PC-3 (cell line): Measurements from ENCODE around the gene RASGRP3. TPM values are rescaled to one million over a fixed set of nuclear protein-coding genes. Genes with fewer than 3 reads are reported as not detected.

ENCODE experiments used
- ATAC-seq: fragments of 200-7000 bp; cut with Tn5 transposase; 2 replicates; pipeline ENCODE4 v1.9.1; 2020; ENCODE audit warnings: mild to moderate bottlenecking, moderate library complexity
- Bru-seq: library from RNA; stranded (reverse); fragments of 400-500 nt; gene quantifications from one replicate; lab custom pipeline; 2021; lab: Mats Ljungman, UMichigan
- BruChase-seq, 2 experiments: library from RNA; stranded (reverse); fragments of 400-500 nt; gene quantifications; one replicate each; lab custom pipeline; 2021; lab: Mats Ljungman, UMichigan
- BruUV-seq: library from RNA; stranded (reverse); fragments of 400-500 nt; replicated peaks from 2 replicates; lab custom pipeline; 2021; lab: Mats Ljungman, UMichigan
- CTCF ChIA-PET: fragments of 300-600 bp; sonication (Branson Sonifier 250); formaldehyde crosslinking; loops from one replicate; lab custom pipeline; 2022; ENCODE audit warnings: antibody characterized with exemption; lab: Charles Lee
- POLR2A ChIA-PET: fragments of 300-600 bp; sonication (Branson Sonifier 250); formaldehyde crosslinking; loops from one replicate; lab custom pipeline; 2022; ENCODE audit warnings: antibody characterized with exemption; ENCODE audit not compliant: unreplicated experiment; lab: Charles Lee
- DNase-seq: peaks from one replicate; pipeline ENCODE4 v3.0.0-alpha.2; 2015
- H2AFZ ChIP-seq: fragments of 300-600 bp; sonication (generic); 2 replicates; pipeline ENCODE4 v1.6.0; 2016; ENCODE audit warnings: antibody characterized with exemption, low read length
- H3F3A ChIP-seq: fragments of 300-600 bp; sonication (generic); one replicate; pipeline ENCODE4 v1.6.0; 2017; ENCODE audit warnings: antibody characterized with exemption, low read length, control low read depth, mild to moderate bottlenecking; ENCODE audit not compliant: unreplicated experiment
- H3K27ac ChIP-seq: fragments of 300-600 bp; sonication (generic); 2 replicates; pipeline ENCODE4 v1.5.1; 2016; ENCODE audit warnings: mild to moderate bottlenecking, low read length
- H3K27me3 ChIP-seq: fragments of 300-600 bp; sonication (generic); 2 replicates; pipeline ENCODE4 v1.6.1; 2016; ENCODE audit warnings: low read length, mixed read lengths
- H3K36me3 ChIP-seq: fragments of 300-600 bp; sonication (generic); 2 replicates; pipeline ENCODE4 v1.6.1; 2016; ENCODE audit warnings: low read depth, mixed run types, low read length, mixed read lengths
- H3K4me1 ChIP-seq: fragments of 300-600 bp; sonication (generic); 2 replicates; pipeline ENCODE4 v1.5.1; 2016; ENCODE audit warnings: low read length; ENCODE audit not compliant: insufficient read depth
- H3K4me2 ChIP-seq: fragments of 300-600 bp; sonication (generic); 2 replicates; pipeline ENCODE4 v1.6.0; 2016; ENCODE audit warnings: low read length
- H3K4me3 ChIP-seq: fragments of 300-600 bp; sonication (generic); 2 replicates; pipeline ENCODE4 v1.5.1; 2016; ENCODE audit warnings: mild to moderate bottlenecking, low read length, mixed read lengths
- H3K79me2 ChIP-seq: fragments of 300-600 bp; sonication (generic); 2 replicates; pipeline ENCODE4 v1.6.1; 2017; ENCODE audit warnings: low read length, mixed read lengths
- H3K9ac ChIP-seq: fragments of 300-600 bp; sonication (generic); 2 replicates; pipeline ENCODE4 v1.6.0; 2016; ENCODE audit warnings: mild to moderate bottlenecking, low read length
- H3K9me2 ChIP-seq: fragments of 300-600 bp; sonication (generic); replicated peaks from 2 replicates; pipeline ENCODE4 v1.6.1; 2016; ENCODE audit warnings: mixed run types, low read length, mixed read lengths
- H3K9me3 ChIP-seq: fragments of 300-600 bp; sonication (generic); 2 replicates; pipeline ENCODE4 v1.6.1; 2016; ENCODE audit warnings: low read length, mixed read lengths
- H4K20me1 ChIP-seq: fragments of 300-600 bp; sonication (generic); 2 replicates; pipeline ENCODE4 v1.6.1; 2016; ENCODE audit warnings: low read length, mixed read lengths
- EZH2 ChIP-seq: fragments of 300-600 bp; sonication (generic); IDR thresholded peaks from one replicate; pipeline ENCODE4 v1.6.1; 2017; ENCODE audit warnings: antibody characterized with exemption, mild to moderate bottlenecking, low read length; ENCODE audit not compliant: unreplicated experiment
- EZH2phosphoT487 ChIP-seq: fragments of 300-600 bp; sonication (generic); IDR thresholded peaks from 2 replicates; pipeline ENCODE4 v1.6.1; 2018; ENCODE audit warnings: mild to moderate bottlenecking, antibody characterized with exemption, low read length, borderline replicate concordance
- intact Hi-C: fragments of 100-400 bp; cut with micrococcal nuclease; formaldehyde crosslinking; loops from 2 replicates; pipeline ENCODE4 v1.9.0; 2023
- long read RNA-seq: library from polyadenylated mRNA; unstranded; transcript quantifications from one replicate; pipeline ENCODE4 v2.0.0, GENCODE V29; 2021; ENCODE audit not compliant: unreplicated experiment
- total RNA-seq: library from RNA; depleted of rRNA; stranded (reverse); fragments of >200 nt; gene quantifications from 2 replicates; pipeline ENCODE4 v1.2.3, GENCODE V29; 2014; rRNA removed
- TF ChIP-seq, protein P1 (sequence below): fragments of 300-600 bp; sonication (generic); conservative IDR thresholded peaks from 2 replicates; pipeline ENCODE4 v1.5.1; 2017; ENCODE audit warnings: antibody characterized with exemption, low read depth, mild to moderate bottlenecking, low read length

The RASGRP3 gene
- 0.15 and 0.52 TPM in 2 replicates for total RNA-seq
- percentile 29 among the genes with signal in this experiment for Bru-seq, nascent RNA
- percentile 32 among the genes with signal in this experiment for BruChase-seq, experiment 1, labeled RNA remaining after a 6-hour chase
- percentile 36 among the genes with signal in this experiment for BruChase-seq, experiment 2, labeled RNA remaining after a 2-hour chase
- long read RNA-seq, full-length matches to known transcripts = 2 of 3 reads
- long read RNA-seq, partial matches to known transcripts = 0 of 3 reads
- long read RNA-seq, other reads (novel, unspliced or antisense) = 1 of 3 reads

DNA sequence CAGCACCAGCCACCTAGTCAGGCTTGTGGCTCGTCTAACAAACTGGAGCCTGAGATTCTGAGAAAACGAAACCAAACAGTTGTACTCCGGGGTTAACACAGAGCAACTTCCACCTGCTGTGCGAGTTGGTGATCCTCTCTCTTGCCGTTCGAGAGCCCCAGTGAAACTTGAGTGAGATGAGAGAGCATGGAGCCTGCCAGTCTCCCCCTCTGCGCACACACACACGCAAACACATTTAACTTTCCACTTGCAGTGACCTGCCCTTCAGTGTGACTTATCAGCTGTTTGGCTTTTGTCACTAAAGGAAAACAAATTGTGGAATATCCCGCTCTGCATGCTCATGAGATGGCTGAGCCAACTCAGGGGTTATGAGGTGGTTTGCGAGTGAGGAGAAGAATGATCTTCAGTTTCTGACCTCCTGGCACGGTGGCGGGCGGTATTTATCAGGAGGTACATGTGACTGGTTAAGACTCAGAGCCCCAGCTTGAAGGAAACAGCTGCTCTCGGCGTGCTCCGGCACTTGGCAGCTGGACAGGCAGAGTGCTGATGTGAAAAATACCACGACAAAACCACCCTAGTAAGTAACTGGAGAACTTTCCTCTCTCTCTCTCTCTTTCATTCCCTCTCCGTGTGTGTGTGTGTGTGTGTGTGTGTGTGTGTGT is at the start of gene RASGRP3:
Gene RASGRP3, plus strand, starts transcription at position 519 of the 662 bp plus-strand sequence. CDS start 38,488 bp downstream, outside the sequence.
- H3K4me1 ChIP-seq = peaks cover 10% of the 10 kb centered on the region; the same call in 1 of the 2 replicates
- POLR2A ChIA-PET = interaction anchor here (0.8 to 0.9 kb wide), 2 partner anchors 25 to 123 kb away, joined by 3 to 4 read pairs; partner anchors contain the start of gene FAM98A
- no peaks in the 10 kb centered on the region for H3K9me3 ChIP-seq
- ATAC-seq (peak; percentile 84), DNase-seq (peak; percentile 59)
- H3K9me2 ChIP-seq = no peaks in the 10 kb centered on the region
- H3K27me3 ChIP-seq = no peaks in the 10 kb centered on the region
- H3K4me3 ChIP-seq = peak within 1 kb of the TSS; percentile 84
- no peaks in the 10 kb centered on the region for H3K79me2 ChIP-seq
- H3K9ac ChIP-seq = peak within 1 kb of the TSS; percentile 63
- peak within 1 kb of the TSS; percentile 53 for H3K27ac ChIP-seq
- peak within 1 kb of the TSS; percentile 97 for H2AFZ ChIP-seq
- BruUV-seq = TSS peak; percentile 65
- TF ChIP-seq EZH2phosphoT487 = no peak
- no peak for TF ChIP-seq EZH2
- TF ChIP-seq, protein P1, sequence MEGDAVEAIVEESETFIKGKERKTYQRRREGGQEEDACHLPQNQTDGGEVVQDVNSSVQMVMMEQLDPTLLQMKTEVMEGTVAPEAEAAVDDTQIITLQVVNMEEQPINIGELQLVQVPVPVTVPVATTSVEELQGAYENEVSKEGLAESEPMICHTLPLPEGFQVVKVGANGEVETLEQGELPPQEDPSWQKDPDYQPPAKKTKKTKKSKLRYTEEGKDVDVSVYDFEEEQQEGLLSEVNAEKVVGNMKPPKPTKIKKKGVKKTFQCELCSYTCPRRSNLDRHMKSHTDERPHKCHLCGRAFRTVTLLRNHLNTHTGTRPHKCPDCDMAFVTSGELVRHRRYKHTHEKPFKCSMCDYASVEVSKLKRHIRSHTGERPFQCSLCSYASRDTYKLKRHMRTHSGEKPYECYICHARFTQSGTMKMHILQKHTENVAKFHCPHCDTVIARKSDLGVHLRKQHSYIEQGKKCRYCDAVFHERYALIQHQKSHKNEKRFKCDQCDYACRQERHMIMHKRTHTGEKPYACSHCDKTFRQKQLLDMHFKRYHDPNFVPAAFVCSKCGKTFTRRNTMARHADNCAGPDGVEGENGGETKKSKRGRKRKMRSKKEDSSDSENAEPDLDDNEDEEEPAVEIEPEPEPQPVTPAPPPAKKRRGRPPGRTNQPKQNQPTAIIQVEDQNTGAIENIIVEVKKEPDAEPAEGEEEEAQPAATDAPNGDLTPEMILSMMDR = no peak
- peak within 1 kb of the TSS; percentile 94 for H3K4me2 ChIP-seq
- no peaks in the 10 kb centered on the region for H4K20me1 ChIP-seq
- no peaks in the 10 kb centered on the region for H3K36me3 ChIP-seq
- CTCF ChIA-PET = interaction anchor here (0.7 to 1.3 kb wide), 3 partner anchors 38 to 691 kb away, joined by 3 to 8 read pairs (median 5); no protein-coding TSS in a partner anchor
- intact Hi-C loops = loop anchor here (1.0 to 2.0 kb wide), 3 partner anchors 19 to 107 kb away; no protein-coding TSS in a partner anchor
- no peaks in the 10 kb centered on the region for H3F3A ChIP-seq

DNA sequence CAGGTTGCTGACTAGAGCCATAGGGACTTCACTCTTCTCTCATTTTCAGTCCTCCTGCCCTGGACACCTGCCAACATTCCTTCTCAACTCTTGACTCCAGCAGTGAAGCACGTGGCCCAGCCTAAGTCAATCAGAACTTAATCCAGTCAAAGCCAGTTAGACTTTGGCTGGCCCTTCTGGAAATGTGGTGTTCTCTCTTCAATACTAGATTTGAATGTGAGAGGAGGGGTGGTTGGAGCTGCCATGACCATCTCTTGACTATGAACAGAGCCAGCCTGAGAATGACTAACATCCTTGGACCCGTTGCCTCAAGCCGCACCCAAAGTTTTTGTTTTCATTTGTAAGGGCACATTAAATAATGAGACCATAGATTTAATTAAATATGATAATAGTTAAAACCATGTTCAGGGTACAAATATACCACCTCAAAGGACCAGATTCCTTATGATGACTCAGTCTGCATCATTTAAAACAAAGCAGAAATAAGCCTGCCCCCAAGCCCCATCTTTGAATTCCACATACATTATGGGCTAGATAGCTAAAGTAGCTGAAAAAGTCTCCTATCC is 49.7 kb upstream of the RASGRP3 start:
- POLR2A ChIA-PET = no interaction called here
- no peaks in the 10 kb centered on the region for H3K9me3 ChIP-seq
- no peak overlapping the region for H3K4me2 ChIP-seq
- no peak for TF ChIP-seq EZH2
- H3K36me3 ChIP-seq = no peaks in the 10 kb centered on the region
- H3K9ac ChIP-seq = no peak overlapping the region
- BruUV-seq = no TSS peak
- CTCF ChIA-PET = no interaction called here
- intact Hi-C loops = no loop called here
- H3K4me1 ChIP-seq = peaks cover 12% of the 10 kb centered on the region; the same call in 1 of the 2 replicates
- no peak overlapping the region for H2AFZ ChIP-seq
- H3K27ac ChIP-seq = peak overlapping the region; percentile 17; the same call in 1 of the 2 replicates
- no peaks in the 10 kb centered on the region for H3K27me3 ChIP-seq
- no peaks in the 10 kb centered on the region for H4K20me1 ChIP-seq
- no peaks in the 10 kb centered on the region for H3F3A ChIP-seq
- H3K4me3 ChIP-seq = no peak overlapping the region
- DNase-seq (peak; percentile 38), ATAC-seq (peak; percentile 12; the same call in 1 of the 2 replicates)
- H3K9me2 ChIP-seq = no peaks in the 10 kb centered on the region
- no peaks in the 10 kb centered on the region for H3K79me2 ChIP-seq

DNA sequence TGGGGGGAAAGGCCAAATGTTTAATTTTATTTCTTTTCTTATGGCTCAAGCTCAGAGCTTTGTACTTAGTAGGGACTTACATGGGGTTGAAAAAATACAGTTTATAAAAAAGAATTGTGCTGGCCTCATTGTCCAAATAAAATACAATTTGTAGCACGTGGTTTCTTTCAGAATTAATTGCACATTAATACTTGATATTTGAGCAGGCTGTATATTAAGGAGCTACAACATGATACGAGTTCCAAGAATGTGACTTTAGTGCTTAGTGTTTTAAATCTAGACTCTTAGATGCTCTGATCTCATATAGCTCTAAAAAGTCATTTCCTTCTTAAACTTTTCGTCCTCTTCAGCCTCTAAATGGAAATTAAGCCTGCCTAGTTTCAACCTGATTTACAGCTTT is 46.4 kb upstream of the RASGRP3 start:
- Histone ChIP-seq H3K9me3 (no peaks in the 10 kb centered on the region), H3K4me1 (peaks cover 12% of the 10 kb centered on the region; the same call in 1 of the 2 replicates), H3K4me3 (no peak overlapping the region), H2AFZ (no peak overlapping the region), H3K27me3 (no peaks in the 10 kb centered on the region), H3K9me2 (no peaks in the 10 kb centered on the region), H3F3A (no peaks in the 10 kb centered on the region), H3K79me2 (no peaks in the 10 kb centered on the region), H3K9ac (no peak overlapping the region), H3K36me3 (no peaks in the 10 kb centered on the region), H3K4me2 (no peak overlapping the region), H3K27ac (no peak overlapping the region), H4K20me1 (no peaks in the 10 kb centered on the region)
- intact Hi-C loops = no loop called here
- DNase-seq = no peak
- ChIA-PET POLR2A (interaction anchor here (0.6 kb wide), 1 partner anchor 168 kb away, joined by 3 read pairs; no protein-coding TSS in a partner anchor), CTCF (no interaction called here)
- ATAC-seq = no peak
- no peak for TF ChIP-seq EZH2
- TF ChIP-seq EZH2phosphoT487 = no peak
- TF ChIP-seq, protein P1 = no peak
- no TSS peak for BruUV-seq
